BLaER1 treated with 17β-estradiol and CSF1 and Interleukin-3, amounts not matched to agents 10 nM and 100 nM (cell line): Measurements from ENCODE around the gene IFITM1.
"Not testable (repeated sequence)": the region's sequence is repeated elsewhere in the genome, so short reads cannot be mapped to it uniquely, and the experiment has no call there.

Source experiments
- H3K27ac ChIP-seq, 11 experiments: shearing (Covaris generic); formaldehyde crosslinking; 2 replicates each; pipeline ENCODE4 v1.8.1; 2022
- H3K27me3 ChIP-seq, 11 experiments: shearing (Covaris generic); formaldehyde crosslinking; 2 replicates each; pipeline ENCODE4 v1.8.1; 2022
- H3K36me3 ChIP-seq, 11 experiments: shearing (Covaris generic); formaldehyde crosslinking; 2 replicates each; pipeline ENCODE4 v1.8.1; 2022
- H3K4me1 ChIP-seq, 10 experiments: shearing (Covaris generic); formaldehyde crosslinking; 2 replicates each; pipeline ENCODE4 v1.8.1; 2022
- H3K4me2 ChIP-seq, 11 experiments: shearing (Covaris generic); formaldehyde crosslinking; 2 replicates each; pipeline ENCODE4 v1.8.1; 2022
- H3K4me3 ChIP-seq, 10 experiments: shearing (Covaris generic); formaldehyde crosslinking; 2 replicates each; pipeline ENCODE4 v1.8.1; 2022
- H3K9ac ChIP-seq, 11 experiments: shearing (Covaris generic); formaldehyde crosslinking; 2 replicates each; pipeline ENCODE4 v1.8.1; 2022
- H3K9me3 ChIP-seq, 11 experiments: shearing (Covaris generic); formaldehyde crosslinking; replicated peaks in 1 of 11; 2 replicates each; pipeline ENCODE4 v1.8.1; 2022
- H4K20me1 ChIP-seq, 11 experiments: shearing (Covaris generic); formaldehyde crosslinking; 2 replicates each; pipeline ENCODE4 v1.8.1; 2022
- Cebpa-rat ChIP-seq, 11 experiments: shearing (Covaris generic); IDR thresholded peaks; 2 replicates each; pipeline ENCODE4 v1.8.1; 2022

The IFITM1 gene

DNA sequence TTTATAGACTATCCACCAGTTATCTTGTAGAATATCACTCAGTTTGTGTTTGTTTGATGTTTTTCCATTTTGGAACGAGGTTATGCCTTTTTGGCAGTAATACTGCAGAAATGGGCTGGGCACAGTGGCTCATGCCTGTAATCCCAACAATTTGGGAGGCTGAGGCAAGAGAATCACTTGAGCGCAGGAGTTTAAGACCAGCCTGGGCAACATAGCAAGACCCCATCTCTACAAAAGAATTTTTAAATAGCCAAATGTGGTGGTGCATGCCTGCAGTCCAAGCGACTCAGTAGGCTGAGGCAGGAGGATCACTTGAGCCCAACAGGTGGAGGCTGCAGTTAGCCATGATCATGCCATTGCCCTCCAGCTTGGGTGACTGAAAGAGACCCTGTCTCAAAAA, 32.7 kb downstream of the IFITM1 start:
- Histone ChIP-seq H3K4me2 (no peak overlapping the region), H3K4me1 (peaks cover 49 to 60% (median 54%) of the 10 kb centered on the region in 10 experiments), H3K27me3 (no peaks in the 10 kb centered on the region), H3K27ac (no peak overlapping the region), H3K9ac (no peak overlapping the region), H3K9me3 (peaks cover 0 to 9% (median 3%) of the 10 kb centered on the region in 11 experiments; a peak in 10 of 22 replicates), H3K36me3 (no peaks in the 10 kb centered on the region), H4K20me1 (no peaks in the 10 kb centered on the region), H3K4me3 (no peak overlapping the region)
- no peak for TF ChIP-seq Cebpa-rat (IDR thresholded peaks at IDR 0.05)

DNA sequence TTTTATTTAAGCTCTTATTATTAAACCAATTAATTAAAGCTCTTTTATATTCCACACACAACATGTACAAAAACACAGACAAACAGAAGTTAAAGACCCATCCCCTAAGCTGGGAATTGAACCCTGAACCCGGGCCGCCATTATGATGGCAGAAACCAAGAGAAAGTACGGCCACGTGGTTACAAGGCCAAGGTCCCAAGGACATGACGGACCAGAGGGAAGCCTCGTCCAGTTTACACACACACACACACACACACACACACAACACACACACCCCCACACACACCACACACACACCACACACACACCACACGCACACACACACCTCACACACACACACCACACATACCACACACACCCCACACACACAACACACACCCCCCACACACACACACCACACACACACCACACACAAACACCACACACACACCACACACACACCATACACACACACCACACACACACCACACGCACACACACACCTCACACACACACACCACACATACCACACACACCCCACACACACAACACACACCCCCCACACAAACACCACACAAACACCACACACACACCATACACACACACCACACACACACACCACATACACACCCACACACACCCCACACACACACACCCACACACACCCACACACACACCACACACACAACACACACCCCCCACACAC, 35.6 kb downstream of the IFITM1 start:
- H4K20me1 ChIP-seq, H3K9me3 ChIP-seq, H3K27me3 ChIP-seq, H3K4me3 ChIP-seq, H3K9ac ChIP-seq, H3K36me3 ChIP-seq: not testable (repeated sequence)
- Histone ChIP-seq H3K4me2 (peak overlapping the region in 10 of 11 experiments; percentile 15 to 82 (median 78); a peak in 19 of 22 replicates), H3K4me1 (peaks cover 61 to 75% (median 67%) of the 10 kb centered on the region in 10 experiments), H3K27ac (peak overlapping the region in 10 of 11 experiments; percentile 44 to 80 (median 70); a peak in 17 of 22 replicates)

DNA sequence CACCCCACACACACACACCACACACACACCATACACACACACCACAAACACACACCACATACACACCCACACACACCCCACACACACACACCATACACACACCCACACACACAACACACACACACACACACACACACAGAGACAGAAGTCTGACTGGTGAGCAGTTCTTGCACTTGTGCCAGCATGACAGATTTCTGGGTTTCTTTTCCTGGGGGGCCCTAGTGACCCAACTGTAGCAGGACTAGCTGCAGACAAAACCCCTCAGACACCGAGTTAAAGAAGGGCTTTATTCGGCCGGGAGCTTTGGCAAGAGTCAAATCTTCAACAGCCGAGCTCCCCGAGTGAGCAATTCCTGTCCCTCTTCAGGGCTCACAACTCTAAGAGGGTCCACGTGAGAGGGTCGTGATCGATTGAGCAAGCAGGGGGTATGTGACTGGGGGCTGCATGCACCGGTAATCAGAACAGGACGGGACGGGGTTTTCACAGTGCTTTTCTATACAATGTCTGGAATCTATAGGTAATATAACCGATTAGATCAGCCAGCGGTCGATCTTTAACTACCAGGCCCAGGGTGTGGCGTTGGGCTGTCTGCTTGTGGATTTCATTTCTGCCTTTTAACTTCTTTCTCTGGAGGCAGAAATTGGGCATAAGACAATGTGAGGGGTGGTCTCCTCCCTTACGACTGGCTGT, 36.3 kb downstream of the IFITM1 start:
- H3K4me1 ChIP-seq = peaks cover 68 to 83% (median 74%) of the 10 kb centered on the region in 10 experiments
- peak overlapping the region; percentile 39 to 75 (median 65); a peak in 20 of 22 replicates for H3K27ac ChIP-seq
- H3K36me3 ChIP-seq, H4K20me1 ChIP-seq, H3K27me3 ChIP-seq, H3K4me3 ChIP-seq, H3K9me3 ChIP-seq: not testable (repeated sequence)
- H3K4me2 ChIP-seq = peak overlapping the region; percentile 53 to 90 (median 76)
- H3K9ac ChIP-seq = peak overlapping the region; percentile 20 to 62 (median 50); a peak in 18 of 22 replicates

DNA sequence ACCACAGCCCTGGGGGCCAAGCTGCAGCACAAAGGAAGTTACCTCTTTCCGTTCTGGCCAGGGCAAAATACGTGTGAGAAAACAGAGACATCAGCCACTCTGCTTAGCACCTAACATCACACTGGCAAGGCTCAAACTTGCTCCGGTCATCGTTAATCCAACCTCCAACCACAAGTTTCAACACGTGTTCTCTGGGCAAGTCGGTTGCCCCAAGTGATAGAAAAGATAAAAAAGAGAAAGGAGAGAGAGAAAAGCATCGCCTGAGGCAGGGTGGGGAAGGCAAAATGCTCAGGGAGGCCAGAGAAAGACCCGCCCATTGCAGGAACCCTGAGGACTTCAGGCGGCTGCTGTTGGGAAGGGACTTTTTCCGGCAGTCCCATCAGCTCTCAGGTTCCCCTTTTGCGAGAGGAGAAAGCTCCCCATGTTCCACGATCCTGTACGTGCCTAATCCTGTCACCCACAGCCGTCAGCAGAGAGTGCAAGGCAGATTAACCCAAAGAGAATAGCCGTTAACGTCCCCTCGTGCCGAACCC, 36.9 kb downstream of the IFITM1 start:
- H3K4me2 ChIP-seq = peak overlapping the region; percentile 53 to 90 (median 76)
- no peaks in the 10 kb centered on the region for H3K9me3 ChIP-seq
- H3K27ac ChIP-seq = peak overlapping the region; percentile 39 to 75 (median 65); a peak in 20 of 22 replicates
- no peak for TF ChIP-seq Cebpa-rat (IDR thresholded peaks at IDR 0.05)
- no peak overlapping the region for H3K4me3 ChIP-seq
- no peaks in the 10 kb centered on the region for H3K27me3 ChIP-seq
- H3K9ac ChIP-seq = peak overlapping the region; percentile 20 to 62 (median 50); a peak in 18 of 22 replicates
- H3K36me3 ChIP-seq = no peaks in the 10 kb centered on the region
- H4K20me1 ChIP-seq = no peaks in the 10 kb centered on the region
- peaks cover 75 to 89% (median 80%) of the 10 kb centered on the region in 10 experiments for H3K4me1 ChIP-seq

DNA sequence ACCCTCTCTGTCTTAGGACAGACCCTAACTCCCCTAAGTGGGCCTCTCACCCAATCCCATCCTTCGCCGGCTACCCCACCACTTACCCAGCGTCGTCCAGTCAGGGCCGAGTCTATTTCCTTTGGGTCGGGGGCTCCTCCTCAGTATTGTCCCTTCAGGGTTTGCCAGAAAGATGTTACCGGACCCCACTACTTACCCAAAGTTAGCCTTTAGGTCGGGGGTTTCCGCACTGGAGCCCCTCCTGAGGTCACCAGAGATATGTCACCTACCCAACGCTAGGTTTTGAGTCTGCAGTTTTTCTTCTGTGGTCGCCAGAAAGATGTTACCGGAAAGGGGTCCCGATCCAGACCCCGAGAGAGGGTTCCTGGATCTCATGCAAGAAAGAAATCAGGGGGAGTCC, 37.6 kb downstream of the IFITM1 start:
- no peaks in the 10 kb centered on the region for H3K27me3 ChIP-seq
- no peaks in the 10 kb centered on the region for H4K20me1 ChIP-seq
- peaks cover 78 to 89% (median 82%) of the 10 kb centered on the region in 10 experiments for H3K4me1 ChIP-seq
- no peak for TF ChIP-seq Cebpa-rat (IDR thresholded peaks at IDR 0.05)
- H3K36me3 ChIP-seq = no peaks in the 10 kb centered on the region
- no peaks in the 10 kb centered on the region for H3K9me3 ChIP-seq
- H3K4me3 ChIP-seq = no peak overlapping the region
- peak overlapping the region in 10 of 11 experiments; percentile 54 to 75 (median 66); a peak in 19 of 22 replicates for H3K27ac ChIP-seq
- H3K4me2 ChIP-seq = peak overlapping the region; percentile 53 to 90 (median 76)
- peak overlapping the region in 9 of 11 experiments; percentile 20 to 62 (median 48); a peak in 7 of 22 replicates for H3K9ac ChIP-seq

DNA sequence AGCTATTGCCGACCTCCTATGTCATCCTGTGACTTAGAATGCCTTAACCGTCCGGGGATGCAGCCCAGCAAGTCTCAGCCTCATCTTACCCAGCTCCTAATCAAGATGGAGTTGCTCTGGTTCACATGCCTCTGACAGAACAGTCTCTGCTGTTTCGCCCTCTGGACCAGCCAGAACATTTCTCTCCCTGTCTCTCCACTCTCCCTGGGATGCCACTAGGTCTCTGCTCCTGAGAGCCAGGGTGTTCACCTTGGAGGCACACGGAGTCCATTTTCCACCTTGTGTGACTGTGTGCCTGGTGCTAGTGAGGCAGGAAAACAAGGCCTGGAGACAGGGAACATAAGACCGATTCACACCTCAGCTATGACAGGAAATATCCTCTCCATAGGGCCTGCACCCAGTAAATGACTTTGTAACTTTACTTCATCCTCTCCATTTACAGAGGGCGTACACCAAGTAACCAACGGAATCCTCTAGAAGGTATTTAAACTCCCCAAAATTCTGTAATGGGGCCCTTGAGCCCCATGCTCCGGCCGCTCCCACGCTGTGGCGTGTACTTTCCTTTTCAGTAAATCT, 38.7 kb downstream of the IFITM1 start:
- Histone ChIP-seq H3K36me3 (no peaks in the 10 kb centered on the region), H3K27me3 (no peaks in the 10 kb centered on the region), H3K9me3 (no peaks in the 10 kb centered on the region), H3K27ac (peak overlapping the region; percentile 10 to 100 (median 43); a peak in 11 of 22 replicates), H4K20me1 (no peaks in the 10 kb centered on the region), H3K4me1 (peaks cover 76 to 83% (median 79%) of the 10 kb centered on the region in 10 experiments), H3K4me3 (no peak overlapping the region), H3K9ac (peak overlapping the region in 3 of 11 experiments; percentile 16 to 29 (median 28); a peak in 2 of 22 replicates), H3K4me2 (peak overlapping the region; percentile 2 to 99 (median 96); a peak in 14 of 22 replicates)
- no peak for TF ChIP-seq Cebpa-rat (IDR thresholded peaks at IDR 0.05)

DNA sequence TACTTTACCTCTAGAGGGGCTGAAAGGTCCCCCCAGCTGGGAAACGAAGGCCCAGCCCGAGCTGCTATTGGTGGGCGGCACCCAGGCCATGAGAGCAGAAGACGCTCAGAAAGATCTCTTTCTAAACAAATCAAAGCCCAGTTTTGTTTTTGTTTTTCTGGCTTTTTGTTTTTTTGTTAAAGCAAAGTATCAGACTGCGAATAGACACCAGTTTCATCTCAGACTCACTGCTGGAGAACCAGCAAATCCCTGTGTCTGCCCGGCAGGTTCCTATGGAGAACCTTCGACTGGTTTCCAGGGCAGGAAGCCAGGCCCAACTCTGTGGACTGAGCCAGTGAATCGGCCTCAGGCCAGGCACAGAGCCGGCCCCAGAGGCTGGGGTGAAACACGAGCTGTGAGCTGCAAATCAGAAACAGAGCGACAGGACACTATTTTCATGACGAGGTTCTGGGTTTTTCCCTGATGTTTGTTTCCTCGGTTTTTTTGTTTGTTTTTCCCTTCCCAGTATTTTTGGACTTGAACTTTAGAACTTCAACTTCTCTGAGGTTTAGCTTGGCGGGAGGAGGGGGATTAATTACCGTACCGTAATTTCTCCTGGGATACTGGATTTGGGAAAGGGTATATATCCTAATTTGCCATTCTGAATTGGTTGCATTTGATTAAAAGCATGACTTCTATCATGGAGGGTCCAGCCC, 39.5 kb downstream of the IFITM1 start:
- H4K20me1 ChIP-seq = no peaks in the 10 kb centered on the region
- peak overlapping the region; percentile 36 to 100 (median 99); a peak in 17 of 22 replicates for H3K27ac ChIP-seq
- peaks cover 0 to 4% (median 0%) of the 10 kb centered on the region in 11 experiments; a peak in 3 of 22 replicates for H3K9me3 ChIP-seq
- H3K9ac ChIP-seq = peak overlapping the region in 4 of 11 experiments; percentile 3 to 50 (median 28); a peak in 5 of 22 replicates
- peaks cover 68 to 82% (median 74%) of the 10 kb centered on the region in 10 experiments for H3K4me1 ChIP-seq
- peak overlapping the region; percentile 32 to 99 (median 96); a peak in 20 of 22 replicates for H3K4me2 ChIP-seq
- no peak overlapping the region for H3K4me3 ChIP-seq
- H3K27me3 ChIP-seq = peaks cover 0 to 4% (median 0%) of the 10 kb centered on the region in 11 experiments; a peak in 3 of 22 replicates
- no peak for TF ChIP-seq Cebpa-rat (IDR thresholded peaks at IDR 0.05)
- no peaks in the 10 kb centered on the region for H3K36me3 ChIP-seq
